ENCODE measurements around the gene LIF. TPM values are rescaled to one million over a fixed set of nuclear protein-coding genes. Genes with fewer than 3 reads are reported as not detected.

The LIF gene
- total RNA-seq, 2 experiments from 2014 or later: 0.06 TPM; not detected in 1

Other genes starting within 250 kb of the LIF start
- 0.39 TPM in 1 of 2 replicates, not detected in the other for gene HORMAD2, start 166.3 kb downstream of the LIF start, total RNA-seq (2014; rRNA removed; shearing (Covaris generic))
- gene HORMAD2, start 166.3 kb downstream of the LIF start, total RNA-seq (2022): not detected in 2 replicates
- gene OSM, start 20.1 kb upstream of the LIF start, total RNA-seq (2014; rRNA removed; shearing (Covaris generic)): 0.18 TPM in 1 of 2 replicates, not detected in the other
- 0.79 and 0.91 TPM in 2 replicates for gene OSM, start 20.1 kb upstream of the LIF start, total RNA-seq (2022)
- gene CASTOR1, start 42.7 kb upstream of the LIF start, total RNA-seq (2014; rRNA removed; shearing (Covaris generic)): 3.5 and 9.1 TPM in 2 replicates
- gene CASTOR1, start 42.7 kb upstream of the LIF start, total RNA-seq (2022): 4.3 and 4.5 TPM in 2 replicates
- gene TBC1D10A, start 80.2 kb upstream of the LIF start, total RNA-seq (2014; rRNA removed; shearing (Covaris generic)): 15.1 and 15.9 TPM in 2 replicates
- gene TBC1D10A, start 80.2 kb upstream of the LIF start, total RNA-seq (2022): 16.2 and 22.5 TPM in 2 replicates
- 44.9 and 71.8 TPM in 2 replicates for gene SF3A1, start 110.1 kb upstream of the LIF start, total RNA-seq (2014; rRNA removed; shearing (Covaris generic))
- 199 and 200 TPM in 2 replicates for gene SF3A1, start 110.1 kb upstream of the LIF start, total RNA-seq (2022)
- 3.4 and 4.7 TPM in 2 replicates for gene CCDC157, start 110.2 kb upstream of the LIF start, total RNA-seq (2014; rRNA removed; shearing (Covaris generic))
- gene CCDC157, start 110.2 kb upstream of the LIF start, total RNA-seq (2022): 3.1 and 3.3 TPM in 2 replicates
- gene RNF215, start 140.7 kb upstream of the LIF start, total RNA-seq (2014; rRNA removed; shearing (Covaris generic)): 6.9 and 8.0 TPM in 2 replicates
- gene RNF215, start 140.7 kb upstream of the LIF start, total RNA-seq (2022): 12.3 and 13.8 TPM in 2 replicates
- gene SEC14L2, start 150.3 kb upstream of the LIF start, total RNA-seq (2014; rRNA removed; shearing (Covaris generic)): 0.22 and 0.31 TPM in 2 replicates
- 0.11 and 0.18 TPM in 2 replicates for gene SEC14L2, start 150.3 kb upstream of the LIF start, total RNA-seq (2022)
- 70.5 and 81.9 TPM in 2 replicates for gene MTFP1, start 179.0 kb upstream of the LIF start, total RNA-seq (2014; rRNA removed; shearing (Covaris generic))
- 63.6 and 83.2 TPM in 2 replicates for gene MTFP1, start 179.0 kb upstream of the LIF start, total RNA-seq (2022)
- gene SEC14L3, start 225.3 kb upstream of the LIF start, total RNA-seq (2014; rRNA removed; shearing (Covaris generic)): not detected in 2 replicates
- gene SEC14L3, start 225.3 kb upstream of the LIF start, total RNA-seq (2022): not detected in 2 replicates

Data from OCI-LY7 (cell line).